ENCODE results near the gene NFATC2IP.

- TF ChIP-seq ATF3 (IDR thresholded peaks at IDR 0.05) (no peak), RAD21 (IDR thresholded peaks at IDR 0.05) (no peak), CTCF (IDR thresholded peaks at IDR 0.05; ENCODE audit: low read depth, low read length, missing input control) (no peak), RXRA (IDR thresholded peaks at IDR 0.05) (no peak), MAX (IDR thresholded peaks at IDR 0.05) (no peak), SP1 (IDR thresholded peaks at IDR 0.05) (no peak), TAF1 (conservative IDR thresholded peaks at IDR 0.05) (no peak), REST (IDR thresholded peaks at IDR 0.05) (no peak), JUND (IDR thresholded peaks at IDR 0.05) (no peak), GABPA (IDR thresholded peaks at IDR 0.05 in 1 of 2, conservative IDR thresholded peaks at IDR 0.05 in 1 of 2) (no peak), YY1 (IDR thresholded peaks at IDR 0.05) (no peak), EGR1 (IDR thresholded peaks at IDR 0.05; ENCODE audit: low read depth in 2 of 2) (no peak)
These were observed 740 bp downstream of the NFATC2IP start for GRCh38 chr16:28951410-28951943.

Data from liver (tissue), 3 donors.